Mammary epithelial cell (primary cell): ENCODE data around the gene IFNAR2.

Experiments
- EZH2 ChIP-seq: IDR thresholded peaks from 2 replicates; pipeline ENCODE4 v1.6.1; 2012; ENCODE audit warnings: low read length, inconsistent platforms, borderline replicate concordance
- TF ChIP-seq, protein P1 (sequence below), 2 donors: IDR thresholded peaks in 1 of 2; conservative IDR thresholded peaks in 1 of 2; 2 replicates each; pipeline ENCODE4 v1.5.1; 2011 to 2012; ENCODE audit warnings: inconsistent platforms in 2 of 2, low read length in 2 of 2, mild to moderate bottlenecking in 2 of 2, control low read depth in 1 of 2, low read depth in 1 of 2; ENCODE audit not compliant: insufficient read depth in 1 of 2; ENCODE audit errors: extremely low read depth in 1 of 2

DNA sequence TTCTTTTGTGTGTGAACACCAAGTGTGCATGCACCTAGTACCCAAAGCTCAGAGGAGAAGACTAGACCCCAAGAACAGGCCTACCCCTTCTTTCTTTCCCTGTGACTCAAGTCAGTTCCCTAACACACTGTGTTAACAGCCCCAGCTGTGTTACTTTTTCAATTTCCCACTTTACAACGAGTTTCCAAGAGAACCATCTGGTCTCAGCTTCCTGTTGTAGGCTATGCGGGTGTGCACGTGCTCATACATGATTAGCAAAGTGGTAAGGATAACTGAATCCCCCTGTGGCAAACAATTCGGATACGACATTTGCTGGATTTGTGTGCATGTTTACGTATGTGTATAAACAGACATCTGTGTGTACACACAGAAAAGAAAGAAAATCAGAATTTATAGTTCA, 17.9 kb downstream of the IFNAR2 start:
- TF ChIP-seq, protein P1, sequence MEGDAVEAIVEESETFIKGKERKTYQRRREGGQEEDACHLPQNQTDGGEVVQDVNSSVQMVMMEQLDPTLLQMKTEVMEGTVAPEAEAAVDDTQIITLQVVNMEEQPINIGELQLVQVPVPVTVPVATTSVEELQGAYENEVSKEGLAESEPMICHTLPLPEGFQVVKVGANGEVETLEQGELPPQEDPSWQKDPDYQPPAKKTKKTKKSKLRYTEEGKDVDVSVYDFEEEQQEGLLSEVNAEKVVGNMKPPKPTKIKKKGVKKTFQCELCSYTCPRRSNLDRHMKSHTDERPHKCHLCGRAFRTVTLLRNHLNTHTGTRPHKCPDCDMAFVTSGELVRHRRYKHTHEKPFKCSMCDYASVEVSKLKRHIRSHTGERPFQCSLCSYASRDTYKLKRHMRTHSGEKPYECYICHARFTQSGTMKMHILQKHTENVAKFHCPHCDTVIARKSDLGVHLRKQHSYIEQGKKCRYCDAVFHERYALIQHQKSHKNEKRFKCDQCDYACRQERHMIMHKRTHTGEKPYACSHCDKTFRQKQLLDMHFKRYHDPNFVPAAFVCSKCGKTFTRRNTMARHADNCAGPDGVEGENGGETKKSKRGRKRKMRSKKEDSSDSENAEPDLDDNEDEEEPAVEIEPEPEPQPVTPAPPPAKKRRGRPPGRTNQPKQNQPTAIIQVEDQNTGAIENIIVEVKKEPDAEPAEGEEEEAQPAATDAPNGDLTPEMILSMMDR (conservative IDR thresholded peaks at IDR 0.05 in 1 of 2, IDR thresholded peaks at IDR 0.05 in 1 of 2; ENCODE audit: extremely low read depth in 1 of 2, insufficient read depth in 1 of 2, low read depth in 1 of 2, low read length in 2 of 2): no peak
- TF ChIP-seq EZH2: no peak
